GM21515 (cell line): ENCODE data around the gene ZMPSTE24.
"Not testable (repeated sequence)": the region's sequence is repeated elsewhere in the genome, so short reads cannot be mapped to it uniquely, and the experiment has no call there.

Experiments used
- ATAC-seq: cut with Tn5 transposase; IDR thresholded peaks from one replicate; pipeline ENCODE4 v1.9.1; 2021; ENCODE audit not compliant: unreplicated experiment

ZMPSTE24 gene

DNA sequence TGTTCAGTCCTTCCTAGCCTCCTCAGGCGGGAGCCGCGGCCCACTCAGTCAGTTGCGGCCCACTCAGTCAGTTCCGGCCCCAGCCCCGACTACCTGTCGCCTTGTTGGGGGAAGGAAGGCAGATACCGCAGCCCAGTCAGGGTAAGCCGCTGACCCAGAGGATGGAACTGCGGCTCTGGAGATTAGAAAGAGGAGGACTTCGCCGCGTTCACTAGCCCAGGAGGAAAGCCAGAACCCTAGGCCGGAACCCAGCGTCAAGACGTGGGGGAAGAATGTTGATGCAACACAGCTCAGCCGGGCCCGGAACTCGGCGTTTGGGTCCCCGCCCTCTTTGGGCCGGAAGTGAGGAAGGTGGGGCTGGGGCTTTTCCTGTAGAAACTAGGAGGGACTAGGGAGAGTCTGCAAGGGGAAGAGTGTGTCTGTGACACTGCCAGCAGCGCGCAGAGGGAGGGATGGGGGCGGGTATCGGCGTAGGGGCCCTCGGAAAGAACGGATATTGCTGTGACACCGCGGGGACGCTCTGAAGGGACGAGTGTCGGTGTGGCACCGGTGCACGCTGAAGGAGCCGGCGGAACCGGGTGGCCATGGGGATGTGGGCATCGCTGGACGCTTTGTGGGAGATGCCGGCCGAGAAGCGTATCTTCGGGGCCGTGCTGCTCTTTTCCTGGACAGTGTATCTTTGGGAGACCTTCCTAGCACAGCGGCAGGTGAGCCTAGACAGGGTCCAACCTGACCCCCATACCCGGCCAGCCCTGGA is at the start of gene ZMPSTE24:
ZMPSTE24 (plus strand) TSS at position 549 of the 757 bp plus-strand sequence; CDS start at position 585, 36 bp downstream.
- ATAC-seq = peak; percentile 91

DNA sequence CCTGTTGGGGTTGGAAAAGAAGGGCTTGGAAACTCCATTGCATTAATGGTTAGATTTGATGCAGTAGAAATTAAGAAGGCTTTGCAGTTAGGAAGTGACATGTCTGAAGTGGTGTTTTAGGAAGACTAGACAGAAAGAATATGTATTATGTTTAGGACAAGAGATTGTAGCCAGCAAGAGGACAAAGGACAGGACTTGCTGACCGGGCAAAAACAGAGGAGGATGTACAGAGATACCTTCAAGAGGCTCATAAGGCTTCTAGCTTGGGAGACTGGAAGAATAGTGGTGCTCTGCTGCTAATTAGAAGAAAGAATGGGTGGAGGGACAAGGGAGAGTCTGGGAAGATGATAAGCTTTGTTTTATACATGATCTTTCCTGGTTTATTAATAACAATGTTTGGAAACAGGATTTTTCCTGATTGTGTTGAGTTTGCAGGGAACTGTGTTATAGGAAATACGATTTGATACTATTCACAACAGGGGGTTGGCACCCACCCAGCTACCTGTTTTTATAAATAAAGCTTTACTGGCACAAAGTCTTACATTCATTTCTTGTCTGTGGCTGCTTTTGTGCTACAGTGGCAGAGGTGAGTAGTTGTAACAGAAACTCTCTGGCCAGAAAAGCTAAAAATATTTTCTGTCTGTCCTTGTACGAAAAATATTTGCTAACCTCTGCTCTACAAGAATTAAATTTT is 47.4 kb upstream of the ZMPSTE24 start:
- ATAC-seq = no peak

DNA sequence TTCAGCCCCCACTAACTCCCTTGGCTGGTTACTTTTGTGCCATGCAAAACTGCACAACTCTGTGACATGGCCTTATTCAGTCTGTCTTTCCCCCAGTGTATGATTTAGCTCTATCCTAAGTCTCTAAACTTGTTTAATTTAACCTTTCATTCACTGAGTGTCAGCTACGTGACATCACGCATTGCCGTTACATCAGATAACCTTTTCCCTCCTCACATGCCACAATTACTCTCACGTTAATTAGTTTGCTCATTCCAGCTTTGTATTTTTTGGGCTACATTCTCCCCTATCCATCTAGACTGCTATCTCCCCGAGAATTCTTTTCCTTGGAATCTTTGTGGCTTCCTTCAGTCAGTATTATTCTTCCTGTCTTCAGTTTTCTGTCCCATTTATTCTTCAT is 39.7 kb upstream of the ZMPSTE24 start:
- ATAC-seq = no peak

DNA sequence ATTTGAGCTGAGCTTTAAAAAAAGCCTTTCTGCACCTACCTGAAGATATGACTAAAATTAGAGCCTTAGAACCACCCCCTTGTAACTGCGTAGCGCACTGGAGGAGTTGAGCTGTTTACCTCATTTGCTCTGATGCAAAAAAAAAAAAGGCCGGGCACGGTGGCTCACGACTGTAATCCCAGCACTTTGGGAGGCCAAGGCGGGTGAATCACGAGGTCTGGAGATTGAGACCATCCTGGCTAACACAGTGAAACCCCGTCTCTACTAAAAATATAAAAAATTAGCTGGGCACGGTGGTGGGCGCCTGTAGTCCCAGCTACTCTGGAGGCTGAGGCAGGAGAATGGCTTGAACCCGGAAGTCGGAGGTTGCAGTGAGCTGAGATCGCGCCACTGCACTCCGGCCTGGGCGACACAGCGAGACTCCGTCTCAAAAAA is 36.5 kb upstream of the ZMPSTE24 start:
- ATAC-seq = not testable (repeated sequence)

DNA sequence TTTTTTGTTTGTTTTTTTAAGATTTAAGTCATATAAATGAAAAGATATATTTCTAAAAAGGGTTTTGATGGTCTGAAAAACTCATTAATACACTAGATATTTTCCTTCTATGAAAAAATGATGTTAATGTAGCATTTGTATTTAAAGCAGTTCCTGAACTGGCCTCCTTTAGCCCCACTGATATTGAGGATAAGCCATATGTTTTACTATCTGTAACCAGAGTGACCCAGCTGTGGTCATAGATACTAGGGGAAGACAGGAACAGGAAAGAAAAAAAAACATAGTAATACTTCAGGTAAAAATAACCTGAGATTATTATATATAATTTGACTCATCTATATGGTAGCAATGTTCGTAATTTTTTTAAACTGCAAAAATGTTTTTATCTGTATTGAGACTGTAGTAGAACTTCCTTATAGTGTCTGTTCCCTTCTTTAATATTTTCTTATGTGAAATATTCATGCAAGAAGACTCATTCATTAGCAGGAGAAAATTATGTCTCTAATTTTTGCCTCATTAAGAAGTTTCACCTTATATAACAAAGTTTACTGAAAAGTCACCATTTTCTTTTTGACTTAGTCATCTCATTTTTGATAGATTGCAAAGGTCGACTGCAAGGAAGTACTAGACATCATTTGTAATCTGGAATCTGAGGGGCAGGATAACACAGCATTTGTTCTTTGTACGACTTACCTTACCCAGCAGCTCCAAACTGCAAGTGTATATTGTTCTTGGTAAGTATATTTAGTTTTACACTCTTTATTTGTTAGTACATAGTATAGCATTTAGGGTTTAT is 35.9 kb upstream of the ZMPSTE24 start:
- ATAC-seq = no peak

DNA sequence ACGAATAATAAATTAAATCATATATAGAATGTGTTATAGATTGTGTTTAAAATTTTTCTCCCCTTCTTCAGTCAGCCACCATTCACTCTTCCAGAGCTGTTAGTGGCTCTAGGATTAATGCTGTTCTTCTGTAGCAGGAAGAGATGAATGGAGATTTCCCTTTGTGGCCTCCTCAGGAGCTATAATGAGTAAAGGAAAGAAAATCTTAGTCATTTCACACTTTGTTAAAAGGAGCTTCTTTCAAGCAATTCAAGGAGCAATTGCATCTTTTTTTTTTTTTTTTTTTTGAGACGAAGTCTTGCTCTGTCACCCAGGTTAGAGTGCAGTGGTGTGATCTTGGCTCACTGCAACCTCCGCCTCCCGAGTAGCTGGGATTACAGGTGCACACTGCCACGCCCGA is 34.0 kb upstream of the ZMPSTE24 start:
- ATAC-seq = no peak

DNA sequence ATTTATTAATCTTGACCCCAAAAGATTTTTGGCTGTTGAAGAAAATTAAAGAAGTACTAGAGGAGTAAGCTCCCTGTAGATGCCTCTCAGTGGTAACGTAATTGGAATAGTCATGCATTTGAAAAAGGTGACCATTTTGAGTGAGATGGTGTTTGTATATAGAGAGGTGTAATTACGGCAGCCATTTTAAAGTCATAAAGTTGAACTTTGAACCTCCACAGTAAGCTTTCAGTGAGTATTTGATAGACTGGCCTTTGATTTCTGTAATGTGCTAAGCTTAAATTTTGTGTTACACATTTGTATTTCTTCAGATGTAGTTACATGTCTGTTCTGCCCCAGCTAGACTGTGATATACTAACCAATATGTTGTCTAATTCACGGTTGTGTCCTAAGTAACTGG is 31.8 kb upstream of the ZMPSTE24 start:
- no peak for ATAC-seq

DNA sequence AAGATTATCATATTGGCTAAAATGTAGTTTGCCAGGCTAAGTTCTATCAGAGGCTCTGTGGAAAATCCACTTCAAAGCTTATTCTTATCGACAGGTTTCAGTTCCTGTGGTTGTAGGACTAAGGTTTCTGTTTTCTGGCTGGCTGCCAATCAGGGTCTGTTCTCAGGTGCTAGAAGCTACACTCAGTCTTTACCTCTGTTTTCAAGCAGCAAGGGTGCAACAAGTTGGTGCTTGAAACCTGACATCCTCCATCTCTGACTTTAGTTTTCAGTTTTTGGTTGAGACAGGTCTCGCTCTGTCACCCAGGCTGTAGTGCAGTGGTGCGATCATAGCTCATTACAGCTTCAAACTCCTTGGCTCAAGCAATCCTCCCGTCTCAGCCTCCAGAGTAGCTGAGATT is 25.6 kb upstream of the ZMPSTE24 start:
- peak; percentile 89 for ATAC-seq

DNA sequence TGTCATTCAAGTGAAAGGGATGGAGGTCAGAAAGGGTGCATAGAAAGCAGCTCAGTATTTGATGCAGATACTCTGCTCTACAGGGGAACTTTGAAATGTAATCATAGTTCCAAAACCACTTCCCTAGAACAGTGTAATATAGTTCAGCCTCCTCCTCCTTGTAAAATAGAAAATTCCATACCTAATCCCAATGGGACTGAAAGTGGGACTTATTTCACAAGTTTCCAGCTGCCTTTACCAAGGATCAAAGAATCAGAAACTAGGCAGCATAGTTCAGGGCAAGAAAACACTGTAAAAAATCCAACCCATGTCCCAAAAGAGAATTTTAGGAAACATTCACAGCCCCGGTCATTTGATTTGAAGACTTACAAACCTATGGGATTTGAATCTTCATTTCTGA is 18.4 kb upstream of the ZMPSTE24 start:
- ATAC-seq = no peak

DNA sequence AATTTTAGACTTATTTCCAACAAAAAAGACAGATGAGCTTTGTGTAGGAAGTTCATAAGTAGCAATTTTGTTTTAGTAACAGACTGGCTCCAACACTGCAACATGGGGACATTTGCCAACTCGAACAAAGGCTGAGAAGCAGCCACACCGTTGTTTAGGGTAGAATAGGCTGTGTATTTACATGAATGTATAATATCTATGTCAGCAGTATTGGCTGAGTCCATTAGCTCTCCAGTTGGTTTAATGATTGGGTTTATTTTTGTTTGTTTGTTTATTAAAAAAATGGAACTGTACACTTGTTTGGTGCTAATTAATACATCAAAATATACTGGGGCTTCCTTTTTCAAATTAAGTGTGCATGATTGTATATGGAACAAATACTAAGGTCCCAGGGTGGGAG is 17.6 kb upstream of the ZMPSTE24 start:
- no peak for ATAC-seq

DNA sequence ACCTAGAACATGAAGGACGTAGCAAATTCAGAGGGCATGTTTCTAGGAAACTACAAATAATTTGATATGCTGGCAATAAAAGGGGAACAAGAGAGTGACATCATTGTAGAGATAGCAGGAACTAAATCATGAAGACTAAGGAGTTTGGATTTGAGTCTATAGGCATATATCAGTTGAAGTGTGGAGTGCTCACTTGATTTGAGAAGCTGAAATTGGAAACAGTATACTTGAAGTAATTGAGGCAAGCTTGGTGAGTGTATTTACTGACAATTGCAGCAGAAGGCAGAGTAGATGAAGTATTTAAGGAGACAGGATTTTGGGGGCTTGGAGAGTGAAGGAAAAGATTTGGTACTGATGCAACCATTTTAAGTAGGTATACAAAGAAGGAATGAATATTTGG is 16.7 kb upstream of the ZMPSTE24 start:
- ATAC-seq = peak; percentile 22

DNA sequence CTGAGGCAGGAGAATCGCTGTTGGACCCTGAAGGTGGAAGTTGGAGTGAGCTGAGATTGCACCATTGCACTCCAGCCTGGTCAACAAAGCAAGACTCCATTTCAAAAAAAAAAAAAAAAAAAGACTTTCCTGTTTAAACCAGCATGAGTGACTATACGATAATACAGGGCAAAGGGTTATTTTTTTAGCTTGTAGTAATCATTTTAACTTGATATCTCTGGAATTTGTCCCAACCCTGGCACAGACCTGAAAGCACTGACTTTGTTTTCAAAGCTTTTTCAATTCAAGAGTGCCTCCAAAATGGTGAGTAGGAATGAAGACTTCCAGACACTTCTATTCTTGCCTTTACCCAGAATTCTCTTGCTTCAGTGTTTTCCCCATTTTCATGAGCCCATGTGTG is 14.7 kb upstream of the ZMPSTE24 start:
- no peak for ATAC-seq

DNA sequence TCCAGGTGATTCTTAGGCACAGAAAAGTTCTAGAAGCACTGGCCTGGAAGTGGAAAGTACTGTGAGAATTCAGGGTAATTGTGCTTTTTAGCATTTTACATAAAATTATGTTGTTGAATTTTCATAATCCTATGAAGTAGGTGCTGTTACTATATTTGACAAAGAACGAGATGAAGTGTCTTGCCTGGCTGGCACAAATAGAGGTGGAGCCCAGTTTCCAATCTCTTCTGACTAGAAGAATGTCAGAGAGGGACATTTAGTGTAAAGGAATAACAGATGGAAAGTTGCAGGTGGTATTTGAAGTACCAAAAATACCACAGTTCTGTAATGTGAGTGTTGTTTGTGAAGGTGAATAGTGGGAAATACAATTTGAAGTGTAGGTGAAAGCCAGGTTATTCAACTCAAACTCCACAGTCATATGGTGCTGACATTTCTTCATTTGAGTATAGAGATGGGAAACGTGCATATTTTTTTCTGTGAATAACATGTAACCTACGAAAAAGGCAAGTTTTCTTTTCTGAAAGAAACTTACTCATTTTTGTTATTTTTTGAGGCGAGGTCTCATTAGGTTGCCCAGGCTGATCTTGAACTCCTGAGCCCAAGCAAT is 13.8 kb upstream of the ZMPSTE24 start:
- ATAC-seq = no peak

DNA sequence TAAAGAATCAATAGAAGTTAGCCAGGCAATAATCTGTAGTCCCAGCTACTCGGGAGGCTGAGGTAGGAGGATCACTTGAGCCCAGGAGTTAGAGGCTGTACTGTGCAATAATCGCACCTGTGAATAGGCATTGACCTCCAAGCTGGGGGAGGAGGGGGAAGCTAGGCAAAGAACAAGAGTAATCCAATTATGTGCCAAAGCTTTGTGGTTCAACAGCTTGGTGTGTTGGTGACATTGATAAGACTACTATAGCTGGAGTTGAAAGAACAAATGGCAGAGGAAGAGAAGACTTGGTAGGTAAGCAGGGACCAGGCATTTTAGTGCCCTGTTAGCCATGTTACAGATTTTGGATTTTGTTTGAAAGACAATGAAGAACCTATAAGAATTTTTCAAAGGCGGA is 12.3 kb upstream of the ZMPSTE24 start:
- ATAC-seq = no peak

DNA sequence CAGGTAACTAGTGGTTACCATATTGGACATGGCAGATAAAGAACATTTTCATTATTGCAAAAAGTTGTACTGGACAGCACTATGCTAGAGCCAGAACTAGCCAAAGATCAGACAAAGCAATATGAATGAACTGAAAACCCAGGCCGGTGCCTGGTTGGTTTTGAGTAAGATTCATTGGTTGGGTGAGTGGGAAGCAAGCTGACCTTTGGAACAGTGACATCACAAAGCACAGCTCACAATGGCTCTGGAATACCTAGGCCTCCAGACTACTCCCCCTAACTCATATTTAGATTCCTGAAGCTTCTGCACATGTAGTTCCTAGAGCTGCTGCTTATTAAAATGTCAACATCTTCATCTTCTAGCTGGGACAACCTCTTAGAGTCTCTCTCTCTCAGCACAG is 10.4 kb upstream of the ZMPSTE24 start, which contains the start of gene TMCO2:
TMCO2 (plus strand) TSS at position 283 of the 400 bp plus-strand sequence; CDS start at position 340, 57 bp downstream.
- no peak for ATAC-seq

DNA sequence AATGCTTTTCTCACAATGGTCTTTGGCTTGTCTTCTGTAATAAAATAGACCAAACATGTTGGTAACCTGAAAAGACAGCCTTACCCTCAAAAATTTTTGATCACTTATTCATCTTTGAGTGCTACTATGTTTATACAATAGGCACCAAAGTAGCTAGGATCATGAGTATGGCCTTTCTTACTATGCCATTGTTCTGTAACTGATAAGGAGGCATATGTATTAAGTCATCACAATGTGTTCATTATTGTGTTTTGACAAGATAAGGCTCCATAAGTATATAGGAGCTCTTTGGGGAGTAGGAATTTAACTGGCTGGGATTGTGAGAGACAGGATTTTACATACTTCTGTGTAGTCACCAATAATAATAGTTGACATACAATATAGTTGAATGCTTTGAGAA is 9.6 kb upstream of the ZMPSTE24 start:
- ATAC-seq = no peak

DNA sequence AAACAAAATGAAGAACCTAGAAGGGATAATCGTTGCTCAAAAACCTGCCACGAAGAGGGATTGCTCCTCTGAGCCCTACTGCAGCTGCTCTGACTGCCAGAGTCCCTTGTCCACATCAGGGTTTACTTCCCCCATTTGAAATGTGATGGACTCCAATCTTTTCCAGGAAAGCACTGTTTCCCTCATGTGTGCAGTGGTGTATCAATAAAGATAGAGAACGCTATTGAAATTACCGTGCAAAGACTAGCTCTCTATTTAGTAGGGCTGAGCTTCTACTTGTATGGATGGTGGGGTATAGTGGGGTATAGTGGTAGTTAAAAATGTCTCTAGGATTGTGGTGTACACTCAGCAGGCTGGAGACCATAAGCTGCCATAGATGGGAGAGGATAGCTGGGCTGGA is 6.6 kb upstream of the ZMPSTE24 start:
- no peak for ATAC-seq

DNA sequence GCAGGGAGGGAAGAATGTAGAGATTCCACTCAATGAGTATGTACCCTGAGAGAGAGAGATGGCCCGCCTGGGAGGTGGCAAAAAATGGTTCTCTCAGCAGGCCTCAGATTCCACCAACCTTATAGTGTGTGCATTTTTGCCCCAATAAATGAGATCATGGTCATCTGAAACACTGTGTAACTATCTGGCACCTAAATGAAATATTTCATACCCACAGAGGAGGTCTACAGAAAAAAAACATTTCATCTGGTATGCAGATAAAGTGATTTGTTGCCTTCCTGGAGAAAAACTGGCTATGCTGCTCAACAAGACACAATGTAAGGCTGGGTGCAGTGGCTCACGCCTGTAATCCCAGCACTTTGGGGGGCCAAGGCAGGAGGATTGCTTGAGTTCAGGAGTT is 5.4 kb upstream of the ZMPSTE24 start:
- no peak for ATAC-seq

DNA sequence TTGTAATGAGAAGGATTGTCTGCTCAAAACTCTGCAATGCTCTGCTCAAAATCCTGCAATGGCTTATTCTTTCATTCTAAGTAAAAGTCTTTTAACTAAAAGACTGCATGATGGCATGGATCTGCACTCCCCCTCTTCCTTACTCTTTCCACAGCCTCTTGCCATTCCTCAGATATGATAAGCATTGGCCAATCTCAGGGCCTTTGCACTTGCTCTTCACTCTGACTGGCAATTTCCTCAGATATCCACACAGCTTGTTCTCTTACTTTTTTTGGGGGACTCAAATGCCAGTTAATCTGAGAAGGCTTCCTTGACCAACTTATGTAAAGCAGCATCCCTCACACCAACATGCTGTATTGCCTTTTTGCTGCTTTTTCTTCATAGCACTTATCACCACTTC is 2.8 kb upstream of the ZMPSTE24 start:
- ATAC-seq = no peak

DNA sequence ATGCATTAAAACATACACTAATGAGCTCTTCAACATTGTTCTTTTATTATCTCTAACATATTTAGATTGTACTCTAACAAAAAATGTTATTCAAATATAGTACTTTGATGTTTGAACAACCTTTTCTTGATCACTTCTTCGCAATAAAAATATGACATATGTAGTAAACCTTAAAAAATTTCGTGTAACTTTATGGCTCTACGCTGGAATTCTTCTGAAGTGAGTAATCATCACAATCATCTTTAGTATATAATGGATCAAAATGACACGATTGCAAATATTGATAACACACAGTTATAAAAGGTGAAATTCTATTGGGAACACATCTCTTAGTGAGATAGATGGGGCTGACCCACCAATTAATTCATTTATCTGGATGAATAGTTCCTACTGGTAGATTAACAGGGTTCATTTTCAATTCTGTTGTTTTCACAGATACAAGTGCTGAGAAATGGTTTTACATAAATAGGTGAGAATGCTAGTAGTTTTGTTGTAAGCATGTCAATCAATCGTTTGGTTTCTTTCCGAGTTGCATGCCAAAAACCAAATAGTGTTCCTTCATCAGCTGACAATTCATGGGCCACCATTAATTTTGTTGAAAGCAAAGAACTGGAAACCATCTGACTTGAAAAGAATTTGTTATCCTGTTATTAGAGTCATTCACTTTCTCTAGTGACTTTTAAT is 1.5 kb upstream of the ZMPSTE24 start:
- ATAC-seq = no peak

DNA sequence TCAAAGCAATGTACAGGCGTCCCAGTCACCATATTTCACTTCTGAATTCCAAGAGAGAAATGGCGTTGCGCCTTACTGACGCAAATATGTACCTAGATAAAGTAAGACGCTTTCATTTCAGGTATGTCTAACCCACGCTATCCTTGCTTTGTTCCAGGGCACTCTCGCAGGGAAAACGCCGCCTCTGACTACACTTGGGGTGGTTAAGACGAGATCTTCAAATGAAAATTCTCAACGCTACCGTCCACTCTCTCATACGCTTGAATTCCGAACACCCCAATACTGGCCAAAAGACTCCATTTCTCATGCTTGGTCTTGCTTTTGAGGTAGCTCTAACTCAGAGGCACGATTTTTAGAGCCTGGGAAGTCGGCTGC is 736 bp upstream of the ZMPSTE24 start:
- ATAC-seq = peak; percentile 10
